Measurements from ENCODE around the gene ZNF442.

- TF ChIP-seq POLR2A (IDR thresholded peaks at IDR 0.05) (no peak), CTCF (IDR thresholded peaks at IDR 0.05) (no peak)
Measured at GRCh38 chr19:12353375-12353774, 12.1 kb downstream of the ZNF442 start.
